Fibroblast of lung (primary cell): Measurements from ENCODE around the gene LAT. TPM values are rescaled to one million over a fixed set of nuclear protein-coding genes. Genes with fewer than 3 reads are reported as not detected.

Experiments used
- DNase-seq, 2 donors: peaks; one replicate each; pipeline versions ENCODE4 v3.0.0 to v3.0.0-alpha.2; 2010; ENCODE audit warnings: low read depth in 2 of 2
- H2AFZ ChIP-seq: 2 replicates; pipeline ENCODE4 v1.5.1; 2012; ENCODE audit warnings: low read length, control low read depth, inconsistent platforms
- H3K27ac ChIP-seq: 2 replicates; pipeline ENCODE4 v1.5.1; 2011; ENCODE audit warnings: low read length, control low read depth; ENCODE audit not compliant: insufficient read depth
- H3K27me3 ChIP-seq: 2 replicates; pipeline ENCODE4 v1.5.1; 2011; ENCODE audit warnings: mild to moderate bottlenecking, low read length; ENCODE audit not compliant: control insufficient read depth, insufficient read depth
- H3K36me3 ChIP-seq: 2 replicates; pipeline ENCODE4 v1.5.1; 2011; ENCODE audit warnings: low read length; ENCODE audit not compliant: control insufficient read depth, insufficient read depth
- H3K4me1 ChIP-seq: 2 replicates; pipeline ENCODE4 v1.5.1; 2011; ENCODE audit warnings: low read length; ENCODE audit not compliant: control insufficient read depth, insufficient read depth; ENCODE audit errors: extremely low read depth
- H3K4me2 ChIP-seq: 2 replicates; pipeline ENCODE4 v1.5.1; 2011; ENCODE audit warnings: low read length, control low read depth; ENCODE audit not compliant: insufficient read depth; ENCODE audit errors: extremely low read depth
- H3K4me3 ChIP-seq, 4 experiments: fragments of 200-600 bp in 1 of 4; sonication (generic) in 1 of 4; replicated peaks in 1 of 4; 2 replicates each; pipeline ENCODE4 v1.5.1; 2011 to 2016; ENCODE audit warnings: low read length in 4 of 4, low read depth in 3 of 4, mild to moderate bottlenecking in 3 of 4, control low read depth in 2 of 4, inconsistent platforms in 1 of 4, mixed read lengths in 1 of 4; ENCODE audit not compliant: insufficient read depth in 1 of 4; ENCODE audit errors: control extremely low read depth in 1 of 4
- H3K79me2 ChIP-seq: 2 replicates; pipeline ENCODE4 v1.5.1; 2012; ENCODE audit warnings: mild to moderate bottlenecking, low read length, inconsistent platforms; ENCODE audit not compliant: control insufficient read depth, insufficient read depth
- H3K9ac ChIP-seq: 2 replicates; pipeline ENCODE4 v1.5.1; 2011; ENCODE audit warnings: mild to moderate bottlenecking, low read length, control low read depth; ENCODE audit not compliant: insufficient read depth
- H3K9me3 ChIP-seq: 2 replicates; pipeline ENCODE4 v1.5.1; 2012; ENCODE audit warnings: low read depth, low read length; ENCODE audit not compliant: control insufficient read depth, insufficient read depth
- H4K20me1 ChIP-seq: 2 replicates; pipeline ENCODE4 v1.5.1; 2011; ENCODE audit warnings: low read length; ENCODE audit not compliant: control insufficient read depth, insufficient read depth; ENCODE audit errors: extremely low read depth
- EZH2 ChIP-seq: IDR thresholded peaks from 2 replicates; pipeline ENCODE4 v1.5.1; 2012; ENCODE audit warnings: low read length, control low read depth, mild to moderate bottlenecking; ENCODE audit errors: missing control alignments
- polyA plus RNA-seq, 2 donors: library from polyadenylated mRNA; depleted of rRNA in 1 of 2; stranded (reverse) in 1 of 2; unstranded in 1 of 2; fragments of >200 nt; gene quantifications; 2 replicates each; pipeline ENCODE4 v1.2.1, GENCODE V29; 2011 to 2012; ENCODE audit warnings: missing spikeins in 1 of 2
- total RNA-seq: library from RNA; depleted of rRNA; stranded (reverse); fragments of >200 nt; gene quantifications from 2 replicates; pipeline ENCODE4 v1.2.1, GENCODE V29; 2014
- TF ChIP-seq, protein P1 (sequence below), 2 donors: IDR thresholded peaks in 1 of 2; conservative IDR thresholded peaks in 1 of 2; 1 replicate in 1 of 2; 2 replicates in 1 of 2; pipeline ENCODE4 v1.5.1; 2011 to 2012; ENCODE audit warnings: low read length in 2 of 2, control low read depth in 1 of 2, inconsistent platforms in 1 of 2, low read depth in 1 of 2, mild to moderate bottlenecking in 1 of 2

LAT gene
- total and polyA plus RNA-seq, 2 donors (not counting 1 experiment from before 2014, with no cell fraction given), result 0.50 to 1.4 TPM

DNA sequence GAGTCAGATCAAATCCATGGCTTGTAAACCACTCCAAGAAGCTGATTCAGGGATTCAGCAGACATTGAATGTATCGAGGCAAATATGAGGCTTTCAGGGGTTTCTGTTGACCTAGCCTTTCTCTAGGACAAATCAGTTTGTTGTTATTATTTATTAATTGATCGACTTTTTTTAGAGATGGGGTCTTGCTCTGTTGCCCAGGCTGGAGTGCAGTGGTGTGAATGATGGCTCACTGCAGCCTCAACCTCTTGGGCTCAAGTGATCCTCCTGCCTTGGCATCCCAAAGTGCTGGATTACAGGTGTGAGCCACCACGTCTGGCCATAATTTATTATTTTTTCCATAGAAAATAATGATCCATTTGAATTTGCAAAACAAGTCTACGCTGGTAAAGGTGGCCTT is 27.0 kb downstream of the LAT start:
- Histone ChIP-seq H3K27ac (no peak overlapping the region), H3K27me3 (no peaks in the 10 kb centered on the region), H3K36me3 (no peaks in the 10 kb centered on the region), H3K9ac (no peak overlapping the region), H3K79me2 (no peaks in the 10 kb centered on the region), H4K20me1 (no peaks in the 10 kb centered on the region), H3K4me3 (no peak overlapping the region), H2AFZ (no peak overlapping the region), H3K9me3 (no peaks in the 10 kb centered on the region), H3K4me1 (no peaks in the 10 kb centered on the region), H3K4me2 (no peak overlapping the region)
- TF ChIP-seq, protein P1, sequence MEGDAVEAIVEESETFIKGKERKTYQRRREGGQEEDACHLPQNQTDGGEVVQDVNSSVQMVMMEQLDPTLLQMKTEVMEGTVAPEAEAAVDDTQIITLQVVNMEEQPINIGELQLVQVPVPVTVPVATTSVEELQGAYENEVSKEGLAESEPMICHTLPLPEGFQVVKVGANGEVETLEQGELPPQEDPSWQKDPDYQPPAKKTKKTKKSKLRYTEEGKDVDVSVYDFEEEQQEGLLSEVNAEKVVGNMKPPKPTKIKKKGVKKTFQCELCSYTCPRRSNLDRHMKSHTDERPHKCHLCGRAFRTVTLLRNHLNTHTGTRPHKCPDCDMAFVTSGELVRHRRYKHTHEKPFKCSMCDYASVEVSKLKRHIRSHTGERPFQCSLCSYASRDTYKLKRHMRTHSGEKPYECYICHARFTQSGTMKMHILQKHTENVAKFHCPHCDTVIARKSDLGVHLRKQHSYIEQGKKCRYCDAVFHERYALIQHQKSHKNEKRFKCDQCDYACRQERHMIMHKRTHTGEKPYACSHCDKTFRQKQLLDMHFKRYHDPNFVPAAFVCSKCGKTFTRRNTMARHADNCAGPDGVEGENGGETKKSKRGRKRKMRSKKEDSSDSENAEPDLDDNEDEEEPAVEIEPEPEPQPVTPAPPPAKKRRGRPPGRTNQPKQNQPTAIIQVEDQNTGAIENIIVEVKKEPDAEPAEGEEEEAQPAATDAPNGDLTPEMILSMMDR (conservative IDR thresholded peaks at IDR 0.05 in 1 of 2, IDR thresholded peaks at IDR 0.05 in 1 of 2; ENCODE audit: low read depth in 1 of 2, low read length in 2 of 2), result no peak
- no peak for TF ChIP-seq EZH2
- DNase-seq, result no peak

DNA sequence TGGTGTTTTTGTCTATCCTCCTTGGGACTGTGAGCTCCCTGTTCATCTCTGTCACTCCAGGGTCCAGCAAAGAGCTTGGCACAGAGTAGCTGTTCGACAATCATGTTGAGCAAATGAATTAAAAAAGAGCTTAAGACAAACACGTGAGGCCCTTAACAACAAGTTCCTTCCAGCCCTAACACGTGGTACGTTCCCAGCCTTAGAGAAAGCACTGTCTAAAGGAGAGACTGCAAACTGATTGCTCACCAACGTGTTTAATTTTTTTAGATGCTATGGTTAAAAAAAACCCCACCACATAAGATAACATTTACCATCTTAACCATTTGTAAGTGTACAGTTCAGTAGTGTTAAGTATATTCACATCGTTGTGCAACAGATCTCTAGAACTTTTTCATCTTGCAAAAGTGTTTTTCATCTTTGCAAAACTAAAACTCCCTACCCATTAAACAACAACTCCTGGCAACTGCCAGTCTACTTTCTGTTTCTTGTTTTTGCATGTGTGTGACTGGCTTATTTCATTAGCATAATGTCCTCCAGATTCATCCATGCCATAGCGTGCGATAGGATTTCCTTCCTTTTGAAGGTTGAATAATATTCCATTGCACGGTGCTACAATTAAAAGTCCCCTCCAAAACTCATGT is 28.2 kb downstream of the LAT start:
- DNase-seq, result peak in 1 of 2 donors; percentile 59
- H3K9me3 ChIP-seq, result no peaks in the 10 kb centered on the region
- H3K4me1 ChIP-seq, result no peaks in the 10 kb centered on the region
- no peak overlapping the region for H3K4me3 ChIP-seq
- no peaks in the 10 kb centered on the region for H3K36me3 ChIP-seq
- H2AFZ ChIP-seq, result no peak overlapping the region
- TF ChIP-seq EZH2, result no peak
- TF ChIP-seq, protein P1 (conservative IDR thresholded peaks at IDR 0.05 in 1 of 2, IDR thresholded peaks at IDR 0.05 in 1 of 2; ENCODE audit: low read depth in 1 of 2, low read length in 2 of 2), result no peak
- no peak overlapping the region for H3K9ac ChIP-seq
- H4K20me1 ChIP-seq, result no peaks in the 10 kb centered on the region
- no peak overlapping the region for H3K4me2 ChIP-seq
- H3K27me3 ChIP-seq, result no peaks in the 10 kb centered on the region
- no peaks in the 10 kb centered on the region for H3K79me2 ChIP-seq
- H3K27ac ChIP-seq, result no peak overlapping the region

DNA sequence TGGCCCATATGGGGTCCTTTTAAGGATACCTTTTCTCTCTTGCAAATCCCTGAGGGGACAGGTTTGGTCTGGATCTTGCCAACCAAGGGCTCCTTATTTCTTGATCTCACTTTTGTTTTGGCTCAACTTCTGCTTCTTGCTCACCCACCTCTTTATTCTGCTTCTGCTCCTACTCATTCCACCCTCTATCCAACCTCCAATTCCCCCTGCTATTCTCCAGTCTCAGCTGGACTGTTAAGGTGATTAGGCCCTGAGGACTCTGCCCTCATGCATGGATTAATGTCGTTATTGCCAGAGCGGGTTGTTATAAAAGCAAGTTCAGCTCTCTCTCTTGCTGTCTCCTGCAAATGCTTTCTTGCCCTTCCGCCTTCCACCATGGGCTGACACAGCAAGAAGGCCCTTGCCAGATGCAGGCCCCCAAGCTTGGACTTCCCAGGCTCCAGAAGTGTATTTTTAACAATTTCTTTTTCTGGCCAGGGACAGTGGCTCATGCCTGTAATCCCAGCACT is 29.8 kb downstream of the LAT start:
- H3K4me3 ChIP-seq, result no peak overlapping the region
- no peak overlapping the region for H3K27ac ChIP-seq
- H3K4me1 ChIP-seq, result no peaks in the 10 kb centered on the region
- no peak overlapping the region for H3K9ac ChIP-seq
- H3K79me2 ChIP-seq, result no peaks in the 10 kb centered on the region
- H3K9me3 ChIP-seq, result no peaks in the 10 kb centered on the region
- TF ChIP-seq EZH2, result no peak
- TF ChIP-seq, protein P1 (conservative IDR thresholded peaks at IDR 0.05 in 1 of 2, IDR thresholded peaks at IDR 0.05 in 1 of 2; ENCODE audit: low read depth in 1 of 2, low read length in 2 of 2), result no peak
- H2AFZ ChIP-seq, result no peak overlapping the region
- H3K27me3 ChIP-seq, result no peaks in the 10 kb centered on the region
- no peaks in the 10 kb centered on the region for H3K36me3 ChIP-seq
- no peaks in the 10 kb centered on the region for H4K20me1 ChIP-seq
- no peak for DNase-seq
- no peak overlapping the region for H3K4me2 ChIP-seq
